Measurements from ENCODE around the gene TMEM255B. TPM values are rescaled to one million over a fixed set of nuclear protein-coding genes. Genes with fewer than 3 reads are reported as not detected.

Gene TMEM255B
- total and polyA plus RNA-seq, 2 of the 4 experiments (the other 2 are of a cell fraction) = 0.36 to 0.94 TPM

GRCh38 chr13:113748101-113748861, 10.7 kb upstream of the TMEM255B start:
- no peak overlapping the region for H4K91ac ChIP-seq (ENCODE audit: insufficient read depth, low read depth, low read length)
- no peak overlapping the region for H3K9ac ChIP-seq (ENCODE audit: low read depth, low read length)
- H3K4me3 ChIP-seq (ENCODE audit: insufficient read depth, low read depth, low read length) = no peak overlapping the region
- no peak overlapping the region for H2BK20ac ChIP-seq (ENCODE audit: low read depth, low read length)
- no peak overlapping the region for H4K5ac ChIP-seq (ENCODE audit: low read depth, low read length)
- H2BK5ac ChIP-seq (ENCODE audit: low read depth, low read length, poor library complexity, severe bottlenecking) = no peak overlapping the region
- WGBS, 2 experiments (ENCODE audit: extremely low coverage in 2 of 2, insufficient read length in 1 of 2) = 72% methylated on average over 15 of the region's 25 CpGs; no CpG with 5 or more reads in 1 of the 2 experiments
- TF ChIP-seq CTCF (conservative IDR thresholded peaks at IDR 0.05; ENCODE audit: low read depth, low read length) (no peak), MAZ (IDR thresholded peaks at IDR 0.05; ENCODE audit: borderline replicate concordance, low read depth, low read length) (no peak), MXI1 (IDR thresholded peaks at IDR 0.05; ENCODE audit: borderline replicate concordance, low read depth, low read length) (no peak), CEBPB (IDR thresholded peaks at IDR 0.05; ENCODE audit: low read depth, low read length) (no peak), USF2 (IDR thresholded peaks at IDR 0.05; ENCODE audit: low read depth, low read length) (no peak), SMC3 (IDR thresholded peaks at IDR 0.05; ENCODE audit: low read depth, low read length) (no peak), RAD21 (IDR thresholded peaks at IDR 0.05; ENCODE audit: low read length) (no peak), FOS (IDR thresholded peaks at IDR 0.05; ENCODE audit: low read depth, low read length) (no peak), POLR2A (IDR thresholded peaks at IDR 0.05; ENCODE audit: low read depth, low read length) (no peak), RFX5 (IDR thresholded peaks at IDR 0.05; ENCODE audit: low read depth, low read length) (no peak), ELK1 (IDR thresholded peaks at IDR 0.05; ENCODE audit: borderline replicate concordance, low read depth, low read length) (no peak)
- H3K9me3 ChIP-seq (ENCODE audit: control insufficient read depth, insufficient read depth, low read length) = no peaks in the 10 kb centered on the region
- no peak overlapping the region for H2AK5ac ChIP-seq (ENCODE audit: low read depth, low read length)
- dilution Hi-C loops (cut with HindIII; ENCODE audit: low sequenced_read_pairs, unreplicated experiment) (no loop called here), intact Hi-C loops (cut with micrococcal nuclease) (no loop called here), in situ Hi-C loops (cut with MboI; ENCODE audit: low sequenced_read_pairs) (no loop called here)
- peaks cover 10% of the 10 kb centered on the region for H3K27me3 ChIP-seq (ENCODE audit: control insufficient read depth, insufficient read depth, low read length)
- H3K79me1 ChIP-seq (ENCODE audit: low read depth in 1 of 2, low read length in 2 of 2) = no peaks in the 10 kb centered on the region
- H2BK15ac ChIP-seq (ENCODE audit: low read depth, low read length) = no peak overlapping the region
- H3K56ac ChIP-seq (ENCODE audit: extremely low read depth, insufficient read depth, low read length) = no peak overlapping the region
- peaks cover 4% of the 10 kb centered on the region; the same call in 1 of the 2 replicates for H4K20me1 ChIP-seq (ENCODE audit: insufficient read depth, low read length)
- H2AFZ ChIP-seq (replicated peaks; ENCODE audit: low read length, poor library complexity) = no peak overlapping the region
- H3K14ac ChIP-seq (replicated peaks; ENCODE audit: low read depth, low read length) = no peak overlapping the region
- H3K4ac ChIP-seq (ENCODE audit: low read depth, low read length) = no peak overlapping the region
- H3K4me2 ChIP-seq (ENCODE audit: low read depth, low read length) = no peak overlapping the region
- ChIA-PET CTCF (no interaction called here), POLR2A (ENCODE audit: unreplicated experiment) (no interaction called here)
- H4K8ac ChIP-seq (ENCODE audit: low read depth in 2 of 2, low read length in 2 of 2) = no peak overlapping the region
- no peak overlapping the region for H3K23ac ChIP-seq (ENCODE audit: low read depth, low read length)
- no peaks in the 10 kb centered on the region for H3K36me3 ChIP-seq (ENCODE audit: control insufficient read depth, insufficient read depth, low read length)
- no peak for DNase-seq
- BruUV-seq (replicated peaks) = no TSS peak
- H3K27ac ChIP-seq (ENCODE audit: insufficient read depth, low read length) = no peak overlapping the region
- no peaks in the 10 kb centered on the region for H3K4me1 ChIP-seq (ENCODE audit: control insufficient read depth, insufficient read depth, low read length)
- H3K18ac ChIP-seq (ENCODE audit: low read depth, low read length) = no peak overlapping the region
- no peak for ATAC-seq (ENCODE audit: low read depth)
- no peak overlapping the region for H2AK9ac ChIP-seq (replicated peaks; ENCODE audit: low read depth, low read length, poor library complexity)
- 0 out of 2 replicates have a peak, but pooled peaks cover 5% of the 10 kb centered on the region for H3K9me1 ChIP-seq (ENCODE audit: insufficient read depth, low read length)
- H2BK120ac ChIP-seq (ENCODE audit: low read depth, low read length) = no peak overlapping the region

All from IMR-90 (cell line).